ENCODE data around the gene DHX32.

DNA sequence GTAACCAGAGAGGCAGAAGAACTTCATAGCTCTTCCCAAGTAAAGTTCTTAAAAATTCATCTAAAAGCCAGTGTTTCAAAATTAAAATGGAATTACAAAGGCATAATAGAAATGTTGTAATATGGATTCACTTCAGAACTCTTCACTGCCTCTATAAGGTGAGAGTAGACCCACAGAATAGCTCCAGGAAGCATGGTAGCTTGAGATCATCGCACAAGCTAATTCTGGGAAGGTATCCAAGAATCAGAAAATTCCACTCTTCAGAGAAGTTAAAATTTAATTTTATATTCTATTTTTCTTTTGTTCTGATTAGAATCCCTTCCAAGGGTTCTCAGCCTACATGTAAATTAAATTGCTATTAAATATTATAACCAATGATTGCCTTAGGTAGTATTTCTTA is 1.5 kb upstream of the DHX32 start:
- TF ChIP-seq, protein P1, sequence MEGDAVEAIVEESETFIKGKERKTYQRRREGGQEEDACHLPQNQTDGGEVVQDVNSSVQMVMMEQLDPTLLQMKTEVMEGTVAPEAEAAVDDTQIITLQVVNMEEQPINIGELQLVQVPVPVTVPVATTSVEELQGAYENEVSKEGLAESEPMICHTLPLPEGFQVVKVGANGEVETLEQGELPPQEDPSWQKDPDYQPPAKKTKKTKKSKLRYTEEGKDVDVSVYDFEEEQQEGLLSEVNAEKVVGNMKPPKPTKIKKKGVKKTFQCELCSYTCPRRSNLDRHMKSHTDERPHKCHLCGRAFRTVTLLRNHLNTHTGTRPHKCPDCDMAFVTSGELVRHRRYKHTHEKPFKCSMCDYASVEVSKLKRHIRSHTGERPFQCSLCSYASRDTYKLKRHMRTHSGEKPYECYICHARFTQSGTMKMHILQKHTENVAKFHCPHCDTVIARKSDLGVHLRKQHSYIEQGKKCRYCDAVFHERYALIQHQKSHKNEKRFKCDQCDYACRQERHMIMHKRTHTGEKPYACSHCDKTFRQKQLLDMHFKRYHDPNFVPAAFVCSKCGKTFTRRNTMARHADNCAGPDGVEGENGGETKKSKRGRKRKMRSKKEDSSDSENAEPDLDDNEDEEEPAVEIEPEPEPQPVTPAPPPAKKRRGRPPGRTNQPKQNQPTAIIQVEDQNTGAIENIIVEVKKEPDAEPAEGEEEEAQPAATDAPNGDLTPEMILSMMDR (conservative IDR thresholded peaks at IDR 0.05; ENCODE audit: low read depth, low read length) = no peak
- no peak for TF ChIP-seq EZH2 (IDR thresholded peaks at IDR 0.05; ENCODE audit: borderline replicate concordance, low read depth, low read length, poor library complexity, severe bottlenecking)
